Vagina (tissue), 2 donors: Measurements from ENCODE around the gene PRKCE.

Source experiments
- POLR2A ChIP-seq, 2 donors: fragments of 450-650 bp; IDR thresholded peaks; one replicate each; pipeline ENCODE4 v1.6.1; 2017; ENCODE audit warnings: antibody characterized with exemption in 2 of 2, mild to moderate bottlenecking in 2 of 2, moderate library complexity in 2 of 2
- POLR2AphosphoS5 ChIP-seq, 2 donors: sonication (generic); formaldehyde crosslinking; IDR thresholded peaks; one replicate each; pipeline ENCODE4 v1.9.0; 2017; ENCODE audit warnings: antibody characterized with exemption in 2 of 2, mild to moderate bottlenecking in 2 of 2, low read depth in 1 of 2; ENCODE audit not compliant: insufficient read depth in 1 of 2
- TF ChIP-seq, protein P1 (sequence below), 3 experiments: fragments of 450-650 bp in 2 of 3; fragments of 200-600 bp in 1 of 3; sonication (generic) in 1 of 3; IDR thresholded peaks; one replicate each; pipeline ENCODE4 v1.5.1; 2017 to 2019; ENCODE audit warnings: antibody characterized with exemption in 3 of 3, mild to moderate bottlenecking in 2 of 3, moderate library complexity in 2 of 3

GRCh38 chr2:46006473-46007025, 355.1 kb downstream of the PRKCE start:
- TF ChIP-seq POLR2AphosphoS5 (IDR thresholded peaks at IDR 0.05; ENCODE audit: insufficient read depth in 1 of 2, low read depth in 1 of 2), result no peak
- TF ChIP-seq, protein P1, sequence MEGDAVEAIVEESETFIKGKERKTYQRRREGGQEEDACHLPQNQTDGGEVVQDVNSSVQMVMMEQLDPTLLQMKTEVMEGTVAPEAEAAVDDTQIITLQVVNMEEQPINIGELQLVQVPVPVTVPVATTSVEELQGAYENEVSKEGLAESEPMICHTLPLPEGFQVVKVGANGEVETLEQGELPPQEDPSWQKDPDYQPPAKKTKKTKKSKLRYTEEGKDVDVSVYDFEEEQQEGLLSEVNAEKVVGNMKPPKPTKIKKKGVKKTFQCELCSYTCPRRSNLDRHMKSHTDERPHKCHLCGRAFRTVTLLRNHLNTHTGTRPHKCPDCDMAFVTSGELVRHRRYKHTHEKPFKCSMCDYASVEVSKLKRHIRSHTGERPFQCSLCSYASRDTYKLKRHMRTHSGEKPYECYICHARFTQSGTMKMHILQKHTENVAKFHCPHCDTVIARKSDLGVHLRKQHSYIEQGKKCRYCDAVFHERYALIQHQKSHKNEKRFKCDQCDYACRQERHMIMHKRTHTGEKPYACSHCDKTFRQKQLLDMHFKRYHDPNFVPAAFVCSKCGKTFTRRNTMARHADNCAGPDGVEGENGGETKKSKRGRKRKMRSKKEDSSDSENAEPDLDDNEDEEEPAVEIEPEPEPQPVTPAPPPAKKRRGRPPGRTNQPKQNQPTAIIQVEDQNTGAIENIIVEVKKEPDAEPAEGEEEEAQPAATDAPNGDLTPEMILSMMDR (IDR thresholded peaks at IDR 0.05), result no peak
- TF ChIP-seq POLR2A (IDR thresholded peaks at IDR 0.05), result no peak
